Stimulated activated effector memory CD8-positive, alpha-beta T cell treated with anti-CD3 and anti-CD28 coated beads, Interleukin-12 subunit alpha, Interleukin-12 subunit beta, amount 100 ng/mL, for 72 hours (primary cell): Measurements from ENCODE around the gene LHFPL3.
"Not testable (repeated sequence)": the region's sequence is repeated elsewhere in the genome, so short reads cannot be mapped to it uniquely, and the experiment has no call there.

Experiments used
- ATAC-seq: fragments of 150-1000 bp; cut with Tn5 transposase; 2 replicates; pipeline ENCODE4 v1.10.0; 2021
- DNase-seq, 2 donors: peaks; one replicate each; pipeline ENCODE4 v3.0.0; 2021 to 2022; ENCODE audit warnings: low spot score in 2 of 2
- H3K27ac Mint-ChIP-seq: one replicate; pipeline ENCODE4 v1.8.0; 2022; ENCODE audit warnings: mild to moderate bottlenecking, mixed read lengths
- H3K36me3 Mint-ChIP-seq: one replicate; pipeline ENCODE4 v1.8.0; 2022; ENCODE audit warnings: mild to moderate bottlenecking, mixed read lengths
- H3K4me1 Mint-ChIP-seq: one replicate; pipeline ENCODE4 v1.8.0; 2022; ENCODE audit warnings: mixed read lengths
- H3K4me3 Mint-ChIP-seq: one replicate; pipeline ENCODE4 v1.8.0; 2022; ENCODE audit warnings: mild to moderate bottlenecking, mixed read lengths
- H3K9me3 Mint-ChIP-seq: one replicate; pipeline ENCODE4 v1.8.0; 2022; ENCODE audit warnings: mixed read lengths

Gene LHFPL3

GRCh38 chr7:104328296-104328969 lies at the start of gene LHFPL3:
TSS of gene LHFPL3 (plus strand) at chr7:104328603.
- Mint-ChIP-seq H3K4me3 (no peak within 1 kb of the TSS), H3K9me3 (no peaks in the 10 kb centered on the region), H3K27ac (no peak within 1 kb of the TSS), H3K36me3 (peaks cover 5% of the 10 kb centered on the region), H3K4me1 (no peaks in the 10 kb centered on the region)
- DNase-seq (no peak), ATAC-seq (peak; percentile 28)

DNA sequence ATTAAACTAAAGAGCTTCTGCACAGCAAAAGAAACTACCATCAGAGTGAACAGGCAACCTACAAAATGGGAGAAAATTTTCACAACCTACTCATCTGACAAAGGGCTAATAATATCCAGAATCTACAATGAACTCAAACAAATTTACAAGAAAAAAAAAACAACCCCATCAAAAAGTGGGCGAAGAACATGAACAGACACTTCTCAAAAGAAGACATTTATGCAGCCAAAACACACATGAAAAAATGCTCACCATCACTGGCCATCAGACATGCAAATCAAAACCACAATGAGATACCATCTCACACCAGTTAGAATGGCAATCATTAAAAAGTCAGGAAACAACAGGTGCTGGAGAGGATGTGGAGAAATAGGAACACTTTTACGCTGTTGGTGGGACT lies 46.7 kb upstream of the LHFPL3 start:
- H3K4me3 Mint-ChIP-seq, H3K4me1 Mint-ChIP-seq, H3K9me3 Mint-ChIP-seq, H3K27ac Mint-ChIP-seq, H3K36me3 Mint-ChIP-seq, DNase-seq, ATAC-seq: not testable (repeated sequence)

- Mint-ChIP-seq H3K27ac (no peak overlapping the region), H3K4me1 (no peaks in the 10 kb centered on the region), H3K36me3 (no peaks in the 10 kb centered on the region), H3K9me3 (no peaks in the 10 kb centered on the region), H3K4me3 (no peak overlapping the region)
- DNase-seq (no peak), ATAC-seq (no peak)
Observed at GRCh38 chr7:104286839-104287238, 41.6 kb upstream of the LHFPL3 start.

DNA sequence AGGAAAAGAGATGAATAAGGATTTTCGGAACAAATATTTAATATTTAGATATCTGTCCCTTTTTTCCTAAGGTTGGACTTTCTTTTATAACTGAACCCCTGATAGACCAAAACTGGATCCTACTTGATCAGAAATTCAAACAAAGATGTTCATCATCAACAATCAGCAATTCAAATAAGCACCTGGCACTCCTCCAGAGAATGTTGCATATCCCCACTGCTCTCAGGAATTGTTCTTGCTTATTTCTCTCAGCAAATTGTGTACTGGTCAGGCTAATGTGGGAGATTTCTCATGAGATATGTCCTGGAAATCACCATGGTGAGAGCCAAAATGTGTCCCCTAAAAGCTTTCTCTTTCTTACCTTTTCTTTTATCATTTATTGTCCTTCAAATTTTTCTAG lies 40.3 kb upstream of the LHFPL3 start:
- ATAC-seq (no peak), DNase-seq (no peak)
- Mint-ChIP-seq H3K4me3 (no peak overlapping the region), H3K4me1 (no peaks in the 10 kb centered on the region), H3K9me3 (no peaks in the 10 kb centered on the region), H3K36me3 (no peaks in the 10 kb centered on the region), H3K27ac (no peak overlapping the region)

- no peak for DNase-seq
- no peak for ATAC-seq
- Mint-ChIP-seq H3K4me3 (no peak overlapping the region), H3K9me3 (peaks cover 3% of the 10 kb centered on the region), H3K36me3 (no peaks in the 10 kb centered on the region), H3K4me1 (no peaks in the 10 kb centered on the region), H3K27ac (no peak overlapping the region)
Observed at GRCh38 chr7:104294291-104294690, 34.1 kb upstream of the LHFPL3 start.

GRCh38 chr7:104296266-104296665 lies 32.1 kb upstream of the LHFPL3 start:
- Mint-ChIP-seq H3K27ac (no peak overlapping the region), H3K4me3 (no peak overlapping the region)

GRCh38 chr7:104296900-104297299 lies 31.5 kb upstream of the LHFPL3 start:
- ATAC-seq, result no peak
- H3K4me1 Mint-ChIP-seq, result no peaks in the 10 kb centered on the region
- peaks cover 8% of the 10 kb centered on the region for H3K9me3 Mint-ChIP-seq
- H3K4me3 Mint-ChIP-seq, result no peak overlapping the region
- no peak for DNase-seq
- no peaks in the 10 kb centered on the region for H3K36me3 Mint-ChIP-seq
- H3K27ac Mint-ChIP-seq, result no peak overlapping the region

More at GRCh38 chr7:104296266-104296665, 32.1 kb upstream of the LHFPL3 start:
- no peak for ATAC-seq
- Mint-ChIP-seq H3K4me1 (no peaks in the 10 kb centered on the region), H3K9me3 (peaks cover 8% of the 10 kb centered on the region), H3K36me3 (no peaks in the 10 kb centered on the region)
- DNase-seq, result no peak

- H3K9me3 Mint-ChIP-seq, result peaks cover 8% of the 10 kb centered on the region
- H3K4me3 Mint-ChIP-seq, result no peak overlapping the region
- no peak overlapping the region for H3K27ac Mint-ChIP-seq
- ATAC-seq (no peak), DNase-seq (no peak)
- no peaks in the 10 kb centered on the region for H3K4me1 Mint-ChIP-seq
- H3K36me3 Mint-ChIP-seq, result no peaks in the 10 kb centered on the region
Observed at GRCh38 chr7:104299323-104299722, 29.1 kb upstream of the LHFPL3 start.

GRCh38 chr7:104299777-104300176 lies 28.6 kb upstream of the LHFPL3 start:
- H3K4me3 Mint-ChIP-seq, result no peak overlapping the region
- H3K36me3 Mint-ChIP-seq, result no peaks in the 10 kb centered on the region
- ATAC-seq, result no peak
- peaks cover 8% of the 10 kb centered on the region for H3K9me3 Mint-ChIP-seq
- DNase-seq, result no peak
- H3K27ac Mint-ChIP-seq, result no peak overlapping the region
- H3K4me1 Mint-ChIP-seq, result no peaks in the 10 kb centered on the region

DNA sequence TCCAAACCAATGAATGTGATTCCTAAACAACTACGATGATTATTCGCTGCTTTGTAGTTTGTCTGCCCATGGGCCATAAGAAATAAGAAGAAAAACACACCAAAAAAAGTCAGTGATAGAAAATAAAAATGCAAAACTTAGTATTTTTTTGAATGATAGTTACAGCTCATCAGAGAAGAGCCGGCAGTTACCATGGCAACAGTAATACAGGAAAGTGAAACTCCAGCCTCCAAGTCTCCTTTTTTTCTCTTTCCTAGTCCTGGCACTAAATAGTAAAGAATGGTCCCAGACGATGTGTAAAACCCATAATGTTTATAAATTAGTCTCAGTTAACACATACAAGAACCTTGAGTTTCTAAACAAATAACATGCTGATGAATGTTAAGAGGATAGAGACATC lies 21.6 kb upstream of the LHFPL3 start:
- Mint-ChIP-seq H3K9me3 (no peaks in the 10 kb centered on the region), H3K4me3 (no peak overlapping the region)
- ATAC-seq, result no peak

GRCh38 chr7:104317948-104318629 lies 10.3 kb upstream of the LHFPL3 start:
- H3K9me3 Mint-ChIP-seq, result peaks cover 16% of the 10 kb centered on the region
- DNase-seq (no peak), ATAC-seq (no peak)
- H3K36me3 Mint-ChIP-seq, result no peaks in the 10 kb centered on the region
- H3K4me1 Mint-ChIP-seq, result no peaks in the 10 kb centered on the region
- no peak overlapping the region for H3K4me3 Mint-ChIP-seq
- no peak overlapping the region for H3K27ac Mint-ChIP-seq

More for the DNA sequence above, 21.6 kb upstream of the LHFPL3 start:
- Mint-ChIP-seq H3K27ac (no peak overlapping the region), H3K36me3 (no peaks in the 10 kb centered on the region), H3K4me1 (no peaks in the 10 kb centered on the region)
- no peak for DNase-seq

DNA sequence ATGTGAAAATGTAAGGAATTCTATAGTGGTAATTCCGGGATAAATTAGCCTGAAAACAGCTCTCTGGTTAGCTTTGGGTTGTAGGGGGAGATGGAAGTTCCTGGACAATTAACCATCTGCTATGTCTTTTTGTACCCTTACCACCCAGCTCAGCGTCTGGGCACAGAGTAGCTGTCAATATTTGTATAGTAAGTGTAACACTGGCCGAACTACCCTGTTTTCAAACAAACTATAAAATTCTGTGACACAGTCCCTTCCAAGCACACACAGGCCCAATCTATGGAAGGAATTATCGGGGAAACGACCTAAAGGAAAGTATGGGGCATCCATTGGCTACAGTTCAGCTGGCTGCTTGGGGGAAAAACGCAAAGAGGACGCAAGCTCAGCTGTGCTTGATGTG lies 869 bp upstream of the LHFPL3 start:
- Mint-ChIP-seq H3K4me3 (no peak overlapping the region), H3K4me1 (no peaks in the 10 kb centered on the region), H3K9me3 (no peaks in the 10 kb centered on the region), H3K27ac (no peak overlapping the region), H3K36me3 (peaks cover 5% of the 10 kb centered on the region)
- ATAC-seq (no peak), DNase-seq (no peak)

GRCh38 chr7:104327938-104328295 lies 486 bp upstream of the LHFPL3 start:
- Mint-ChIP-seq H3K36me3 (peaks cover 5% of the 10 kb centered on the region), H3K27ac (no peak overlapping the region), H3K4me1 (no peaks in the 10 kb centered on the region), H3K9me3 (no peaks in the 10 kb centered on the region), H3K4me3 (no peak overlapping the region)
- ATAC-seq, result no peak
- DNase-seq, result no peak

GRCh38 chr7:104328970-104329825 lies 795 bp downstream of the LHFPL3 start:
- no peak overlapping the region for H3K27ac Mint-ChIP-seq
- no peak overlapping the region for H3K4me3 Mint-ChIP-seq
- peaks cover 5% of the 10 kb centered on the region for H3K36me3 Mint-ChIP-seq
- DNase-seq (no peak), ATAC-seq (peak; percentile 16)
- no peaks in the 10 kb centered on the region for H3K9me3 Mint-ChIP-seq
- H3K4me1 Mint-ChIP-seq, result no peaks in the 10 kb centered on the region

- no peak overlapping the region for H3K4me3 Mint-ChIP-seq
- DNase-seq (no peak), ATAC-seq (no peak)
- H3K9me3 Mint-ChIP-seq, result no peaks in the 10 kb centered on the region
- H3K27ac Mint-ChIP-seq, result no peak overlapping the region
- no peaks in the 10 kb centered on the region for H3K4me1 Mint-ChIP-seq
- H3K36me3 Mint-ChIP-seq, result no peaks in the 10 kb centered on the region
Observed at GRCh38 chr7:104341546-104341945, 13.1 kb downstream of the LHFPL3 start.

GRCh38 chr7:104352736-104353135 lies 24.3 kb downstream of the LHFPL3 start:
- no peak for DNase-seq
- ATAC-seq, result no peak
- no peaks in the 10 kb centered on the region for H3K4me1 Mint-ChIP-seq
- no peak overlapping the region for H3K4me3 Mint-ChIP-seq
- H3K36me3 Mint-ChIP-seq, result no peaks in the 10 kb centered on the region
- H3K27ac Mint-ChIP-seq, result no peak overlapping the region
- H3K9me3 Mint-ChIP-seq, result no peaks in the 10 kb centered on the region
